Activated CD4-positive, alpha-beta T cell treated with anti-CD3 and anti-CD28 coated beads for 24 hours (primary cell): ENCODE results near the gene NRXN3.
A peak's percentile ranks its signal among the peaks of the same experiment; 100 is the strongest.
"Not testable (repeated sequence)": the region's sequence is repeated elsewhere in the genome, so short reads cannot be mapped to it uniquely, and the experiment has no call there.

Experiments used
- DNase-seq, 2 donors: peaks; one replicate each; pipeline ENCODE4 v3.0.0-alpha.2; 2020; ENCODE audit warnings: low read depth in 2 of 2

Gene NRXN3

DNA sequence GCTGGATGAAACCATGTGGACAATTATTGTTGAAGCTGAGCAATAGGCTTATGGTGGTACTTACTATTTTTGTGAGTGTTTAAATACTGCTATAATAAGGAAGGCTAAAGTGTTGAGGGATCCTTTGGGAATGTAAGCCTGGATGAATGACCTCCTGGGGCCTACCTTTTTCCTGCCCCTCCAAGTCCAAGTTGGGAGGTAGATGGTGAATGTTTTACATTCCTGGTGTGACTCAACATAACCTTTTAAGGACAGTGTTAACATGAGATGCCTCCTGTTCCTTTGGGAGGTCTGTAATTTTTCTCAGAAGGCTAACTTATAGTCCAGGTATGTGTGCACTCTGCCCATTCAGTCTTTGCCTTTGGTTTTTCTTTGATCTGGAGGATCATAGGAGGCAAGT, 315.9 kb downstream of the NRXN3 start:
- DNase-seq = no peak

DNA sequence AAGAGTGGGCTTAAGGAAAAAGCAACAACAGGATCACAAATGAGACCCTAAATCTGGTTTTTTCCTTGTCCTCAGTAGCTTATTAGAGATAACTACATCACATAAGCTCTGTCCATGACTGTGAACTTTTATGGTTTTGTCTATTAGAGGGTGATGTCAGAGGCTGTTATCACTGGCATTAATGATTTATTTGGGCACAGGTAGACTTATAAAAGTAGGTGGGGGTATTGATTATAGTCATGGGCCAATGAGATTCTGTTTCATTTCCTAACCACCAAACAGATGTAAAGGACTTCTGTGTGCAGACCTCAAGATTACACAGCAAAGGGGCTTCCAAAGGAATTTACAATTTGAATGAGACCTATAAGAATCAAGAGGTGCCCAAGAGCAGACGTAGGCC, 316.4 kb downstream of the NRXN3 start:
- no peak for DNase-seq

DNA sequence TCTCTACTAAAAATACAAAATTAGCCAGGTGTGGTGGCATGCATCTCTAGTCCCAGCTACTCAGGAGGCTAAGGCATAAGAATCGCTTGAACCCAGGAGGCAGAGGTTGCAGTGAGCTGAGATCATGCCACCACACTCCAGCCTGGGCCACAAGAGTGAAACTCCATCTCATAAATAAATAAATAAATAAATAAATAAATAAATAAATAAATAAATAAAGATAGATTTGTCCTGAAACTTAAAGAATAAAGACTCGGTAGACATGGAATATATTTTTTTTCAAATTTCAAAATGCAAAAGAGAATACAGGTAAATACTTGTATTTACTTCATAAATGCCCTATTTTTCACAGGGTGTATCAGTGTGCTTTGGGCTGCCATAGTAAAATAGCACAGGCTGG, 317.4 kb downstream of the NRXN3 start:
- not testable (repeated sequence) for DNase-seq

DNA sequence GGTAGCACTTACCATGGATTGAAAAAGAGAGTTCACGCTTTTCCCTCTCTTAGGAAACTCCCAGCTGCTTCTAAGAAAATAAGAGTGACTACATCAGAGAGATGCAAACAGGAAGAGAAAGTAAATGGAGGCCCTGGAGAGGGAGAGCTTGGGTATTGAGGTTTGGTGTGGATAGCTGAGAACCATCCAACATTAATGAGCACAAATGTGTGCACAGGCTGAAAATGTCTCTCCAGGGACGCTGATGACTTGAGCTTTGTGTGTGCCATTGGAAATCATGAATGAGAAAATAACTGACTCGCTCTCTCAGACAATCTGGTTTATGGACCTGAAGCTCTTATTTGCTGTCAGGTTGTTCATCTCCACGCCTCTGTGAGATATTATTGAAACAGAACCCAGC, 318.8 kb downstream of the NRXN3 start:
- DNase-seq = no peak

DNA sequence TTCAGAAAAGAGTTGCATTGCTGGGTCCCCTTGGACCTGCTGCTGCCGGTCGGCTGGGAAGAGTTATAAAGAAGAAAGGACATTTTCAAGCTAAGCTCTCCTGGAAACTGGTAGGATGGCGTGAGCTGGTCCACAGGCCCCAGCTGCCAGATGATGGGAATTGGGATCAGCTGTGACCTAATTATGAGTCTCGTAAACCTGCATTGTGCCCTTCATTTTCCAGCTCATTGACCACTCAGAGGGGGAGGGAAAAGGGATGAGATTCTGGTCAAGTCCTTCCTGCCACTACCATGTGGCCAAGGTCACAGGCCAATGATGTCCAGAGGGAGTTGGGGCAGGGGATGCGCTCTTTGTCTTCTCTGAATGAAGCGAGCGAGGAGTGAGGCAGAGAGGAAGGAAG, 320.9 kb downstream of the NRXN3 start:
- no peak for DNase-seq

DNA sequence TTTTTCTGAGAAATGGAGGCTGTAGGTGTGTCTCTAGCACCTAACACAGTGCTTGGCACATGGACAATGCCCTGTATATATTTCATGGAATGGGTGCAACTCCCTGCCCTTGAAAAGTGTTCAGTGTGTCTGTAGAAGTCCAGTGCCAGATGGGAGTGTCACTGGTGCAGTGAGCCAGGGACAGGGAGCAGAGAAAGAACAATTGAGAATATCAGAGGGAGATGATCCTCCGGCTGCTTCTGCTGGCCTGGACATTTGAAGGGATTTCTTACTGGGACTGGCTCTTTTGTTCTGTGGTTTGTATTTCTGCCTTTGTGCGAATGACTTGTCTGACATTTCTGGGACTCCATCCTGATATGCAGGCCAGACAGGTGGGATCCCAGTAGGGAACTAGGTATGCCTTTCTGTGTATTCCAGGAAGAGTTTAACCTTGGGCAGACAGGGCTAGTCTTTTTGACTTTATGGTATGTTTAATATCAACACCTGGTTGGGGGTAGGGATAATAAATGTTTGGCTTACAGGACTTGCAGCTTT, 328.0 kb downstream of the NRXN3 start:
- DNase-seq = no peak

DNA sequence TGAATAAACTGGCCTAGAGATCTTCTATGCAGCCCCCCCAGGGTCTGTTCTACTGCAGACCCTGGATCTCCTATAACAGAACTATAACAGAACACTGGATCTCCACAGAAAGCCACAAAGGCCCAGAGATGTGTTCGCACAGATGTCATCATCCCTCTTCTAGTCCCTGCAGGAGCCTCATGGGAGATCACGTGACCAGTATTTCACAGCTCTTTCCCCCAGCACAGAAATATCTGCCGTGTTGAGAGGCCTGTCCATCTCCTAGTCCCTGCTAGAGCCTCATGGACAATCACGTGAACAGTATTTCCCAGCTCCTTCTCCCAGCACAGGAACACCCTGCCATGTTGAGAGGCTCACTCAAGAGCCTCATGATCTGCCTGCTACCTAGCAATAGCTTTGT, 331.7 kb downstream of the NRXN3 start:
- DNase-seq = no peak

DNA sequence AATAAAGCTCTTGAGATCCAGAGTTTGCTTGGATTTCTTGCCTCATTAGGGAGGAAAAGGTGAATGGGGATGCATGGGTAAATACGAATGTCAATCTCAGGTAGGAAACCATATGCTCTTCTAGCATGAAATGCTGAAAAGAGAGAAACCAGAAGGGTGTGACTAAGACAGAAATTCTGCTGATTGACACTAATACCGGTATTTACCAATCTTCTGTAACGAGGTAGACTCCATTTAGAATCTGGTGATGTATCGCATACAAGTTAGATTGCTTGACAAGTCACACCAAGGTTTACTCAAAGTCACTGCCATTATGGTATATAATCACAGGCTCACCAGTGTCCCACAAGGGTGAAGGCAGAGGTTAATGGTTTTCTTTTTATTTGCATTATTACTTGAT, 337.9 kb downstream of the NRXN3 start:
- DNase-seq = no peak

DNA sequence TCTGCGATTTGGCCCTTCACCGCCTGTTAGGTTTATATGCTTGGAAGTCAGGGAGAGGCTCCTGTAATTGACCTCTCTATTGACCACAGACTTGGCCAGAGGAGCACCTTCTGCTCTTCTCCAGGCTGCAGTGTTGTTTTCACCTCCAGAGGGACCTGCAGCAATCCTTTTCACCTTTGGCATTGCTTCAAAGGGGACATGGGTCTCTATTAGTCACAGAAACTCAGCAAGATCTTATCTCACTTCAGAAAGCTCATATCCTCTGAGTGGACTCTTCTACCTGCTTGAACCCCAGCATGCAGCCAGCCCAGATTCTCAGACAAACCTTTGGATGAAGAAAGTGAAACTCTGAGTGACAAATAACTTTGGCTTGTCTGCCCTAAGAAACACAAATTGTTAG, 339.3 kb downstream of the NRXN3 start:
- DNase-seq = no peak

DNA sequence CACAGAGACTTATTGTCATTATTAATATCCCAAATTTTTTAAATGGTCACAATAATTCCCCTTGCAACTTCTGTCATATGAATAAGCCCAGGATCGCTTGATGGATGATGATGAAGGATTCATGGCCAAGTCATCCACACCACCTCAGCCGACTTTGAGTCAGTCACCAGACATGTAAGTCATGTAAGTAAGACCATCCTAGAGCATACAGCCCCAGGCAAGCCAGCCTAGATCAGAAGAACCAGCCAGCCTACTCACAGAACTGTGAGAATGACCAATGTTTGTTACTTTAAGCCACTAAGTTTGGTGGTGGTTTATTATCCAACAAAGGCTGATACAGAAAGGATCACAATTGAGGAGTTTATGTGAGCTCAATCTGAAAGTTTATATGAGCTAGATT, 341.8 kb downstream of the NRXN3 start:
- DNase-seq = no peak

DNA sequence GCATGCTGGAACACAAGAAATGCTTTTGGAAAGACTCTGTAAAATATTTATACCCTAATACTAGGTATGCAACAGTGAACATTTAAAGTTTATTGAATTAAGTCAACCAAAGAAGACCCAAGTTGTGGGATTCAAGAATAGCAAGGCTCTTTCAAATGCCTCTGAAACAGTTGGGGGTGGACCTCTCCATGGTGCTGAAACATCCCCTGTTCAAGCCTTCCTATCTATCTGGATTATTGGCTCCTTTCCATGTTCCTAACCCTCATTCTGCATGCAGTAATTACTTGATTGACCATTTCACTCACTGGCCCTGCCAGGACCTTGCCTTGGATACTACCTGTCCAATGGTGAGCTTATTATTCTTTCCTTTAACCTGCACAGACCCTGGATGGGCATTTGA, 349.7 kb downstream of the NRXN3 start:
- DNase-seq = no peak

DNA sequence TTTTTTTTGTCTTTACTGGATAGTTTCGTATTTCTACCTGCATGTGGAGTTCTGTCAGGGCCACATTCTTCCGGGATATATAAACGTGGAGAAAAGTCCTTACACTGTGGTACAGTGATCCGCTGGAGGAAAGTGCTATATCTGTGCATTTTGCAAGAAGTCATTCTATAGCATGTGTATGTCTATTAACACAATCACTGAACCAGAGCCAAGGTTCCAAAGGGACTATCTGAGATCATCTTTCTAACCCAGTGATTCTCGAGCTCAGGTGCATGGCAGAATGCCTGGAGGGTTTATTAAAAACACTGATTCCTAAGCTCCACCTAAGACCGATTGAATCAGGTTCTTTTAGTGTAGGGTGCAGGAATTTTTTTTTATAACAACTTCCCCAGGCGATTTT, 354.0 kb downstream of the NRXN3 start:
- no peak for DNase-seq

DNA sequence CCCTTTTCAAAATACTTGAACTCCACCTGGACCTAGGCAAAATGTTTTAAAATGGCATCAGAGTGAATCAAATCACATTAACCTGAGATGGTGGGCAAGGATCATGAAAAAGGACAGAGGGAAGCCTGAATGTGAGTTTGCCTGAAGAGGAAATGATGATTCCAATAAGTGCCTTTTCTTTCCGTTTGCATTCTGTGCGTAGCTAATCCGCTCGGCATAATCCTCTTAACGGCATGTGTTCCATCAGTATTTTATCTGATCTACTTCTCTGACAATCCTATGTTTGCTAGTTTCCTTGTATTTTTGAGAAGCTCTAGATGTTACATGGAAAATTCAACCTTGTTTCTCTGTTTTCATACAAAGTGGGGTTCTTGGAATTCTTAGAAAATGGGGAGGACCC, 354.6 kb downstream of the NRXN3 start:
- no peak for DNase-seq

DNA sequence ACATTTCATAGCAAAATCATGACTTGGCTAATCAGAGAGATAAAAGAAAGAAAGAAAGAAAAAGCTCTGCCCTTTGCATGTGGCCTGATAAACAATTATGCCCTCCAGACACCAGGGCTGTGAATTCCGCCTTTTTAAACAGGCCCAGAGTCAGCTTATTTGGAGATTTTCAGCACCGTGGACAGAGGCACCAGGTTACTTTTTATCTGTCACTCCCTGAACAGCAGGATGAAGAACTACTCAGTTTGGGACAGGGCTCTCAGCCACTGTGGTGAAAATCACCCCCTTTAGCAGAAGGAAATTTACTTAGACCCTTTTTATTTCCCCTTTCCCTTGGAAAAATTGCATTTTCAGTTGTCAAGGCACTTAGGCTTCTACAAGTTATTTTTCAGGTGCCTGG, 359.9 kb downstream of the NRXN3 start:
- DNase-seq = no peak

DNA sequence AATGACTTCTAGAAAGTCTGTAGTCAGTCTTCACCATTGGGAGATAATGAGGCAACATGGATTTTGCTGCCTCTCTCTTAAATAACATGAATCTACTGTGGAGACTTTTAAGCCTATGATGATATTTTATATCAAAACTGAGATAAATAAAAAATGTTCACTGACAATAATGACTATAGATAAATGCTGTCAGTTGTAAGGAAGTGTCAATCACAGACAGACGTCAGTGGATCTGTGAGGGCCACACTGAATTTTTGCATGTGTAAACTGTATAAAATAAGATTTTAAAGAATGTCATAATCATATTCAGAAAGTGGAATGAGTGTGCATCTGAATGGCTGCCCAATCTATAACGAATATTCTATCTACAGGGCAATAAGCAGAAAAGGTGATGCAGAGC, 364.0 kb downstream of the NRXN3 start:
- no peak for DNase-seq

DNA sequence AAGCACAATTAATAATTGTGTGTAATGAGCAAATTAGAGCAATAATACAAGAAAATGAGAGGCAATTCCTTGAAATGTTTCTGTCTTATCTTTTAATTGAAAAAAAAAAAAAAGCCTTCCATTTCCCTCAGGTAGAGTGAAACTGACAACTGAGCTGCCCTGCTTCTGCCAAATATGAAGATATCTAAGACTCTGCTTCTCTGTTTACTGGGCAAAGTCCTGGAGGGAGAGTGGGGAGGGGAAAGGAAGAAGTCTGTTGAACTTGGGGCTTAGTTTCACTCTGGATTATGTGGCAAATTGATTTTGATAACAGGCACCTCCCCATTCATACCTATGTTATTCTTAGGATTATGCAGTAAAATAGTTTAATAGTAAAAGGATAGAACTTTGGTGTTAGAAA, 364.9 kb downstream of the NRXN3 start:
- DNase-seq = no peak

DNA sequence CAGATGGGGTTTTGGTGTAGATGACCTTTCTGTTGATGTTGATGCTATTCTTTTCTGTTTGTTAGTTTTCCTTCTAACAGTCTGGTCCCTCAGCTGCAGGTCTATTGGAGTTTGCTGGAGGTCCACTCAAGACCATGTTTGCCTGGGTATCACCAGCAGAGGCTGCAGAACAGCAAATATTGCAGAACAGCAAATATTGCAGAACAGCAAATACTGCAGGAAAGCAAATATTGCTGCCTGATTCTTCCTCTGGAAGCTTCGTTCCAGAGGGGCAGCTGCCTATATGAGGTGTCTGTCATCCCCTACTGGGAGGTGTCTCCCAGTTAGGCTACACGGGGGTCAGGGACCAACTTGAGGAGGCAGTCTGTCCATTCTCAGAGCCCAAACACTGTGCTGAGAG, 371.6 kb downstream of the NRXN3 start:
- not testable (repeated sequence) for DNase-seq

DNA sequence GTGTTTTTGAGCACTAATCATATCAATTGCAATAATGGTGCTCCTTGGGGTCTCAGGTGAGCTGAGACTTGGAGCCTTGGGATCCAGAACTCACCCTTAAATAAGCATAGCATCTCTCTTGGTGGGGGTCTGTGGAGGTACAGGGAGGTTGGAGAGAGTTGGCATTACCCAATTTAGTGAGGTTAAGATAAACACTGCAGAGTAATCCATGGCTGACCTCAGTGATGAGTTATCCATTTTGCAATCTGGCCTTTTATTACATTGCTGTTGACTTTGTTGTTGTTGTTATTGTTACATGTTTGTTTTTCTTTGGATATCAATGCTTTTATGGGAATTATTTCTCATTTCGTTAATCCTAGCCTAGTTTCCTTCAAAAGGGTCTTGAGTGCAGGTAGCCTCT, 373.3 kb downstream of the NRXN3 start:
- no peak for DNase-seq

DNA sequence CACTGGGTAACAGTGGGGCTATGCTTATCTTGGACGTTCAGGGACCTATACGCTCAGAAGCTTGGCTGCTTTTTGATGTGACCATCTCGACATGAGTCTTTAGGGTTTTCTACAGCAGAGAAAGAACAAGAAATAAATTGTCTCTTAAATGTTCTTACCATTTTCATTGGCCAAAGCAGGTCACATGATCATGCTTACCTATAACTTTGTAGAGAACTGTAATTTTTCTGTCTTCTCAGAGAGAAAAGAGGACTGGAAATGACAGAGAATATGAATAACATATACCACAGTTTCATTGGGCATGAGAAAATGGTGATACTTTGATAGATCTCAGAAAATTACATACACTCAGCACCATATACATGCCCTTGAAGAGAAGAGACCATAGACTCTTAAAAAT, 390.9 kb downstream of the NRXN3 start:
- no peak for DNase-seq

DNA sequence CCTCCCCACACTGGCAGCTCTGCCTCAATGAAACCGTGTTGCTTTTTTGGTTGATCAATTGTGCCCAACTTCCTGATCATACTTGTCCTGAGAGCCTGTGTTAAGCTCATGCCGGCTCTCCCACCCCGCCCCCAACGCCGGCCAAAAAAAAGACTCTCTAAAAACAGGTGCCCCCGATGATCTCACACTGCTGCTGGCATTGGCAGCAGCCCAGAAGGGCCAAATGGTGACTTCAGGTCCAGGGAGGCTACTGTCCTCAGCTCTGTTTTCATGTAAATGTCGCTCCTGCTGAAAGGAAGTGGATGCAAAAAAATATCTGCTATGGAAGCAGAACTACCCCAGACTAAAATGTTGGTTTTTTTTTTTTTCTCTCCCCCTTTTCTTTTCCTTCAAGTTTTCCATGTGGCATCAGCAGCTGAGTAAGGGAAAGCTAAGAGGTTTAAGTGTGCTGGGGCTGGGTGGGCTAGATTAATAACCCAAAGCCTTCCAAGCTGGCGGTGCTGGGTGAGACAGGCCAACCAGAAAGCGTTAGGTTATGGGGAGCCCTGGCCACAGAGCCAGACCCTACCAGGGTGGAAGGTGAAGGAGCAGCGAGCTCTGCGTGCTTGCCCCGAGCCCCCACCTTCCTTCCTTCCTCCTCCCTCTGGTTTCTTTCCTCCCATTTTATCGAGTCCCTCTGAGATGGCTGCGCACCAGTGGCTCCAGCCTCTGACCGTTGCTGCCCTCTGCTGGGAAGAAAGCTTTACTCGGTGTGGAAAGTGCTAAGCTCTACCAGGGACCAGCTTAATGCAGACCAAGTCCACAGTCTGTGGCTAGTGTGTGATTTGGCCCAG, 396.1 kb downstream of the NRXN3 start:
- DNase-seq = peak; percentile 42 to 62

DNA sequence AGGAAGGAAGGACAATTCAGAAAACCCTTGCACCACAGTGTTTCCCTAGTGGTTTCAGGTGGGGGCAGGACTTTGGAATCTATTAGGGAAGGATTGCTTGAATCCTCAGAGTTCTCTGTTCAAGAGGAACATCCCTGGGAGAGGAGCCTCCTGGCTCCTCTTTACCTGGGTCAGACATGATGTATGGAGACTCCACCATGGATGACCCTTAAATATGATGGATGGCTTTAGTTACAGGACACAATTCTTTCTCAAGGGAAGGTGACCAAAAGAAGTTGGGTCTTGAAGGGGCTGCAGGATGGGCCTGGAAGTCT, 396.6 kb downstream of the NRXN3 start:
- no peak for DNase-seq

DNA sequence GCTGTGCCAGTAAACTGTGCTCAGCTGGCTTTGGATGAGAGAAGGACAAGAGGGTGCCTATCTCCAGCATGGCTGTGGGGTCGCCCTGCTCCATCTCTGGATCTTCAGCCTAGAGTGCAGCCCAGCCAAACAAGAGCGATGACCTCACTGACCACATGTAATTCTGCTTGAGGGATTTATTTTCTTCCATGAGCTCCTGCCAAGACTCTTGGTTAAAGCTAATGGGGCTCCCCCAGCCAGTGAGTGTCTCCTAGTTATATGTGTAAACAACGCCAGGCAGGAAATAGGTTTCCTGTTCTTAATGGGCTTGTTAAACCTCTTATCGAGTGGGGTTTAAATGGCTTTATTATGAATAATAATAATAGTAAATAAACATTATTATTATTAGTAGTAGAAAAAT, 397.2 kb downstream of the NRXN3 start:
- DNase-seq = no peak

DNA sequence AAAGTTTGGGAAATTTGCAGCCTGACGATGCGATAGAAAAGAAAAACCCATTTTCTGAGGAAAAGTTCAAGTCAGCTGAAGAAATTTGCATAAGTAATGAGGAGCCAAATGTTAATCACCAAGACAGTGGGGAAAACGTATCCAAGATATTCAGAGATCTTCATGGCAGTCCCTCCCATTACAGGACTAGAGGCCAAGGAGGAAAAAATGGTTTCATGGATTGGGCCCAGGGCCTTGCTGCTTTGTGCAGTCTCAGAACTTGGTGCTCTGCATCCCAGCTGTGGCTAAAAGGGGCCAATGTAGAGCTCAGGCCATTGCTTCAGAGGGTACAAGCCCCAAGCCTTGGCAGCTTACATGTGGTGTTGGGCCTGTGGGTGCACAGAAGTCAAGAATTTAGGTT, 403.6 kb downstream of the NRXN3 start:
- not testable (repeated sequence) for DNase-seq
